Body of pancreas (tissue), 4 donors: Measurements from ENCODE around the gene DMD. TPM values are rescaled to one million over a fixed set of nuclear protein-coding genes. Genes with fewer than 3 reads are reported as not detected.

Experiments
- ATAC-seq: fragments of 150-250 bp; one replicate; pipeline ENCODE4 v1.9.1; 2016
- DNase-seq, 4 donors: peaks; one replicate each; pipeline ENCODE4 v3.0.0-alpha.2; 2019
- H3K27ac ChIP-seq, 4 donors: fragments of 200-600 bp; sonication (generic); 1 replicate in 3 of 4; 2 replicates in 1 of 4; pipeline versions ENCODE4 v1.5.1 to v1.6.1; 2016 to 2019; ENCODE audit warnings: mild to moderate bottlenecking in 1 of 4, mixed read lengths in 1 of 4, moderate library complexity in 1 of 4
- H3K27me3 ChIP-seq, 2 donors: fragments of 200-600 bp; sonication (generic); one replicate each; pipeline ENCODE4 v1.6.0; 2016; ENCODE audit warnings: mild to moderate bottlenecking in 1 of 2
- H3K36me3 ChIP-seq, 2 donors: fragments of 200-600 bp; sonication (generic); replicated peaks in 1 of 2; 2 replicates each; pipeline ENCODE4 v1.5.1; 2016; ENCODE audit warnings: low read depth in 2 of 2; ENCODE audit not compliant: insufficient read depth in 1 of 2
- H3K4me1 ChIP-seq: fragments of 200-600 bp; sonication (generic); one replicate; pipeline ENCODE4 v1.6.0; 2016
- H3K4me3 ChIP-seq, 2 donors: fragments of 200-600 bp; sonication (generic); 1 replicate in 1 of 2; 2 replicates in 1 of 2; pipeline ENCODE4 v1.5.1; 2016 to 2019
- H3K9me3 ChIP-seq, 3 donors: fragments of 200-600 bp; sonication (generic); 1 replicate in 2 of 3; 2 replicates in 1 of 3; pipeline ENCODE4 v1.5.1; 2016
- POLR2A ChIP-seq, 3 donors: fragments of 450-650 bp; IDR thresholded peaks; one replicate each; pipeline ENCODE4 v1.6.1; 2016; ENCODE audit warnings: antibody characterized with exemption in 3 of 3, mild to moderate bottlenecking in 2 of 3
- WGBS, 2 donors: methylation state at CpG; one replicate each; pipeline ENCODE4 v1.1.5; 2017; 5-methylcytosine and 5-hydroxymethylcytosine counted together
- intact Hi-C: fragments of 100-400 bp; cut with DNase I; formaldehyde crosslinking; loops from one replicate; pipeline ENCODE4 v1.15.1; 2023
- total RNA-seq, 2 donors: library from RNA; depleted of rRNA; stranded (reverse); fragments of >200 nt; gene quantifications; one replicate each; pipeline ENCODE4 v1.1.0, GENCODE V29; 2016
- TF ChIP-seq, protein P1 (sequence below), 7 experiments: fragments of 450-650 bp in 4 of 7; fragments of 200-600 bp in 3 of 7; sonication (generic) in 3 of 7; IDR thresholded peaks; one replicate each; pipeline ENCODE4 v1.5.1; 2016 to 2019; ENCODE audit warnings: antibody characterized with exemption in 7 of 7

DMD gene
- total RNA-seq, 2 donors from 2014 or later: 28.5 to 38.6 TPM

- WGBS, 2 donors: 71 to 82% methylated on average over 1 to 2 of the region's 2 CpGs
- intact Hi-C loops: no loop called here
- Histone ChIP-seq H3K36me3 (no peaks in the 10 kb centered on the region), H3K27ac (no peak overlapping the region), H3K27me3 (no peaks in the 10 kb centered on the region), H3K4me3 (no peak overlapping the region), H3K9me3 (no peaks in the 10 kb centered on the region), H3K4me1 (no peaks in the 10 kb centered on the region)
- DNase-seq: no peak
- no peak for ATAC-seq
- TF ChIP-seq, protein P1, sequence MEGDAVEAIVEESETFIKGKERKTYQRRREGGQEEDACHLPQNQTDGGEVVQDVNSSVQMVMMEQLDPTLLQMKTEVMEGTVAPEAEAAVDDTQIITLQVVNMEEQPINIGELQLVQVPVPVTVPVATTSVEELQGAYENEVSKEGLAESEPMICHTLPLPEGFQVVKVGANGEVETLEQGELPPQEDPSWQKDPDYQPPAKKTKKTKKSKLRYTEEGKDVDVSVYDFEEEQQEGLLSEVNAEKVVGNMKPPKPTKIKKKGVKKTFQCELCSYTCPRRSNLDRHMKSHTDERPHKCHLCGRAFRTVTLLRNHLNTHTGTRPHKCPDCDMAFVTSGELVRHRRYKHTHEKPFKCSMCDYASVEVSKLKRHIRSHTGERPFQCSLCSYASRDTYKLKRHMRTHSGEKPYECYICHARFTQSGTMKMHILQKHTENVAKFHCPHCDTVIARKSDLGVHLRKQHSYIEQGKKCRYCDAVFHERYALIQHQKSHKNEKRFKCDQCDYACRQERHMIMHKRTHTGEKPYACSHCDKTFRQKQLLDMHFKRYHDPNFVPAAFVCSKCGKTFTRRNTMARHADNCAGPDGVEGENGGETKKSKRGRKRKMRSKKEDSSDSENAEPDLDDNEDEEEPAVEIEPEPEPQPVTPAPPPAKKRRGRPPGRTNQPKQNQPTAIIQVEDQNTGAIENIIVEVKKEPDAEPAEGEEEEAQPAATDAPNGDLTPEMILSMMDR (IDR thresholded peaks at IDR 0.05): no peak
- TF ChIP-seq POLR2A (IDR thresholded peaks at IDR 0.05): no peak
These were observed 1932.0 kb downstream of the DMD start for GRCh38 chrX:31279359-31279758.

GRCh38 chrX:31272472-31272775 is 1938.9 kb downstream of the DMD start:
- ATAC-seq (no peak), DNase-seq (no peak)
- Histone ChIP-seq H3K4me1 (peaks cover 21% of the 10 kb centered on the region), H3K27me3 (no peaks in the 10 kb centered on the region), H3K36me3 (no peaks in the 10 kb centered on the region), H3K27ac (peak overlapping the region; percentile 44 to 65 (median 51)), H3K4me3 (no peak overlapping the region), H3K9me3 (no peaks in the 10 kb centered on the region)
- 4 to 5% methylated on average over 4 of the region's 4 CpGs for WGBS, 2 donors
- no peak for TF ChIP-seq POLR2A (IDR thresholded peaks at IDR 0.05)
- TF ChIP-seq, protein P1 (IDR thresholded peaks at IDR 0.05): no peak
- intact Hi-C loops: no loop called here

GRCh38 chrX:31271615-31272471 is 1939.5 kb downstream of the DMD start:
- DNase-seq: no peak
- no peak for TF ChIP-seq POLR2A (IDR thresholded peaks at IDR 0.05)
- TF ChIP-seq, protein P1 (IDR thresholded peaks at IDR 0.05): no peak
- H3K4me1 ChIP-seq: peaks cover 21% of the 10 kb centered on the region
- H3K36me3 ChIP-seq: no peaks in the 10 kb centered on the region
- WGBS, 2 donors: 28 to 36% methylated on average over 7 of the region's 7 CpGs
- H3K9me3 ChIP-seq: no peaks in the 10 kb centered on the region
- intact Hi-C loops: no loop called here
- H3K27ac ChIP-seq: peak overlapping the region; percentile 44 to 65 (median 51)
- peak; percentile 54 for ATAC-seq
- no peaks in the 10 kb centered on the region for H3K27me3 ChIP-seq
- no peak overlapping the region for H3K4me3 ChIP-seq

DNA sequence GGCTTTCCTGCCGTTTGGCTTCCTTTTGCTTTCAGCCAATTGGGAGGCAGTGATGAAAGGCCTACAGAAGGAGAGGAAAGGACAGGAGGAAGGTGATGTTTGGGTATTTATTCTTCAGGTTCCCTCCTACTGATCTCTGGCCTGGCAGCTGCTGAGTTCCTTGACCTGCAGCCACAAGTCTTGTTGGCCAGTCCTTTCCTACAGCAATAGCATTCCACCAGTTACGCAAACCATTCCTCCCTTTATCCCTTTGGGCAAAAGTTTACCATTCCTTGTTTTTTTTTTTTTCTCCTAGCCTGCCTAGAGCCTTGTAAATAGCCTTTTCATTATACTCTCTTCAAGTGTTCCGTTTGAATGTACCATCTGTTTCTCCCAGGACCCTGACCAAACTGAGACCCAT is 1941.4 kb downstream of the DMD start:
- Histone ChIP-seq H3K27me3 (no peaks in the 10 kb centered on the region), H3K9me3 (no peaks in the 10 kb centered on the region), H3K36me3 (no peaks in the 10 kb centered on the region), H3K4me1 (peaks cover 21% of the 10 kb centered on the region), H3K27ac (no peak overlapping the region), H3K4me3 (no peak overlapping the region)
- intact Hi-C loops: no loop called here
- TF ChIP-seq POLR2A (IDR thresholded peaks at IDR 0.05): no peak
- TF ChIP-seq, protein P1 (IDR thresholded peaks at IDR 0.05): no peak
- no peak for DNase-seq
- WGBS, 2 donors: 75 to 77% methylated on average over 3 of the region's 3 CpGs
- ATAC-seq: no peak

DNA sequence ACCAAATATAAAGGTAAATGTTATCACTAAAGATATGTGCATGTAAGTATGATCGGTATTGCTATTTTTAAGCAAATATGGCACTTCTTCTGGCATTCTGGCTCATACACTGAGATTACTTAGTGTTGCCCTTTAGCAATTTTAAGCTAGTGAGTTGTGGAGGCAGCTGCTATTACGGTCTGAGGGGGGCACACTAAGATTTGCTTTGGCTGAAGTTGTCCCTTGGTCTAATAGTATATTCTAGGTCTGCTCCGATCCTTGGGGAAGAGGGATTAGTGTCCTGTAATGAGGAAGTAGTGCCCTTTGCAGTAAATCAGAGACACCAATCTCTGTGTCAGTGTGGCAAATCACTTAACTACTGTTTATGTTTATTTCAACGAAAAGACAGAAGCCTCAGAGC is 1943.0 kb downstream of the DMD start:
- TF ChIP-seq, protein P1 (IDR thresholded peaks at IDR 0.05): no peak
- TF ChIP-seq POLR2A (IDR thresholded peaks at IDR 0.05): no peak
- Histone ChIP-seq H3K36me3 (no peaks in the 10 kb centered on the region), H3K9me3 (no peaks in the 10 kb centered on the region), H3K27me3 (no peaks in the 10 kb centered on the region), H3K27ac (peak overlapping the region in 3 of 4 donors; percentile 51 to 91 (median 85)), H3K4me3 (no peak overlapping the region), H3K4me1 (peaks cover 14% of the 10 kb centered on the region)
- intact Hi-C loops: no loop called here
- WGBS, 2 donors: 10 to 16% methylated on average over 3 to 4 of the region's 4 CpGs
- DNase-seq (no peak), ATAC-seq (no peak)
